ENCODE data around the gene SFI1.

SFI1 gene

GRCh38 chr22:31614781-31615490 lies 118.6 kb downstream of the SFI1 start:
- H3K36me3 ChIP-seq (ENCODE audit: control insufficient read depth in 2 of 2, insufficient read depth in 1 of 2, low read length in 2 of 2), result peaks cover 0 to 55% of the 10 kb centered on the region in 2 experiments; a peak in 2 of 3 replicates
- H3K9me3 ChIP-seq (ENCODE audit: control insufficient read depth, insufficient read depth, low read depth, low read length), result no peaks in the 10 kb centered on the region
- no peak overlapping the region for H3K4me3 ChIP-seq (ENCODE audit: low read depth, low read length)
- CTCF ChIA-PET, result interaction anchor here (1.2 to 1.6 kb wide), 2 partner anchors 18 to 19 kb away, joined by 3 to 4 read pairs; no protein-coding TSS in a partner anchor
- POLR2A ChIA-PET, result interaction anchor here (1.6 kb wide), 1 partner anchor 15 kb away, joined by 3 read pairs; no protein-coding TSS in a partner anchor
- no peak overlapping the region for H3K27ac ChIP-seq (ENCODE audit: extremely low read depth, low read depth, low read length)
- no peaks in the 10 kb centered on the region for H3K4me1 ChIP-seq (ENCODE audit: control insufficient read depth, insufficient read depth, low read length)
- TF ChIP-seq ZNF558 (tag by site-specific recombination; IDR thresholded peaks at IDR 0.05), result no peak
- TF ChIP-seq ZNF768 (tag by site-specific recombination; IDR thresholded peaks at IDR 0.05), result no peak
- TF ChIP-seq ZNF26 (tag by site-specific recombination; IDR thresholded peaks at IDR 0.05), result no peak
- TF ChIP-seq ZNF707 (tag by site-specific recombination; IDR thresholded peaks at IDR 0.05), result no peak
- TF ChIP-seq ZFHX2 (tag by site-specific recombination; conservative IDR thresholded peaks at IDR 0.05), result peak; percentile 26; the same call in 1 of the 2 replicates
- TF ChIP-seq ZNF626 (tag by site-specific recombination; IDR thresholded peaks at IDR 0.05), result no peak
- no peak for TF ChIP-seq ZBTB8A (tag by site-specific recombination; IDR thresholded peaks at IDR 0.05)
- no peak for TF ChIP-seq ZNF791 (tag by site-specific recombination; IDR thresholded peaks at IDR 0.05)
- no peak for TF ChIP-seq ZNF518A (tag by site-specific recombination; conservative IDR thresholded peaks at IDR 0.05; ENCODE audit: low read depth)
- 0 out of 2 replicates have a peak, but pooled peaks have one; percentile 20 for TF ChIP-seq GLIS2 (tag by site-specific recombination; IDR thresholded peaks at IDR 0.05)
- no peak for TF ChIP-seq ZNF391 (tag by site-specific recombination; IDR thresholded peaks at IDR 0.05; ENCODE audit: borderline replicate concordance, low read depth)
- no peak for TF ChIP-seq ZNF202 (tag by site-specific recombination; IDR thresholded peaks at IDR 0.05; ENCODE audit: borderline replicate concordance)

GRCh38 chr22:31615491-31615860 lies 119.1 kb downstream of the SFI1 start:
- Histone ChIP-seq H3K36me3 (ENCODE audit: control insufficient read depth in 2 of 2, insufficient read depth in 1 of 2, low read length in 2 of 2) (peaks cover 0 to 55% of the 10 kb centered on the region in 2 experiments; a peak in 2 of 3 replicates), H3K9me3 (ENCODE audit: control insufficient read depth, insufficient read depth, low read depth, low read length) (no peaks in the 10 kb centered on the region), H3K4me1 (ENCODE audit: control insufficient read depth, insufficient read depth, low read length) (no peaks in the 10 kb centered on the region), H3K4me3 (ENCODE audit: low read depth, low read length) (no peak overlapping the region), H3K27ac (ENCODE audit: extremely low read depth, low read depth, low read length) (no peak overlapping the region)
- POLR2A ChIA-PET, result interaction anchor here (1.4 kb wide), 1 partner anchor 15 kb away, joined by 10 read pairs; no protein-coding TSS in a partner anchor
- TF ChIP-seq ZBTB8A (tag by site-specific recombination; IDR thresholded peaks at IDR 0.05) (no peak), ZNF354C (tag by site-specific recombination; IDR thresholded peaks at IDR 0.05; ENCODE audit: borderline replicate concordance, low read depth) (no peak), ZNF707 (tag by site-specific recombination; IDR thresholded peaks at IDR 0.05) (no peak), ZNF335 (tag by site-specific recombination; conservative IDR thresholded peaks at IDR 0.05) (no peak), ZNF571 (tag by site-specific recombination; IDR thresholded peaks at IDR 0.05) (no peak), ATF2 (tag by site-specific recombination; IDR thresholded peaks at IDR 0.05; ENCODE audit: low read depth) (no peak), ZNF48 (tag by site-specific recombination; IDR thresholded peaks at IDR 0.05) (no peak)
- CTCF ChIA-PET, result interaction anchor here (1.6 kb wide), 1 partner anchor 18 kb away, joined by 4 read pairs; no protein-coding TSS in a partner anchor
